ENCODE data around the gene GRK5.
"Not testable (repeated sequence)": the region's sequence is repeated elsewhere in the genome, so short reads cannot be mapped to it uniquely, and the experiment has no call there.

GRK5 gene

GRCh38 chr10:119252051-119252465 lies 44.7 kb downstream of the GRK5 start:
- DNase-seq = no peak

- no peak for DNase-seq
Observed at GRCh38 chr10:119252470-119253151, 45.2 kb downstream of the GRK5 start.

- DNase-seq = no peak
Observed at GRCh38 chr10:119253433-119254174, 46.2 kb downstream of the GRK5 start.

GRCh38 chr10:119254335-119254734 lies 47.0 kb downstream of the GRK5 start:
- DNase-seq = no peak

GRCh38 chr10:119256030-119256429 lies 48.7 kb downstream of the GRK5 start:
- no peak for DNase-seq

GRCh38 chr10:119256897-119257296 lies 49.5 kb downstream of the GRK5 start:
- no peak for DNase-seq

- DNase-seq = no peak
Observed at GRCh38 chr10:119257899-119258419, 50.6 kb downstream of the GRK5 start.

GRCh38 chr10:119259345-119259744 lies 52.0 kb downstream of the GRK5 start:
- DNase-seq = no peak

- DNase-seq = not testable (repeated sequence)
Observed at GRCh38 chr10:119261016-119261415, 53.6 kb downstream of the GRK5 start.

GRCh38 chr10:119263951-119264617 lies 56.7 kb downstream of the GRK5 start:
- DNase-seq = no peak

GRCh38 chr10:119265691-119266090 lies 58.3 kb downstream of the GRK5 start:
- no peak for DNase-seq

GRCh38 chr10:119267384-119267783 lies 60.0 kb downstream of the GRK5 start:
- DNase-seq = no peak

- DNase-seq = no peak
Observed at GRCh38 chr10:119268428-119268827, 61.1 kb downstream of the GRK5 start.

GRCh38 chr10:119268871-119269506 lies 61.6 kb downstream of the GRK5 start:
- DNase-seq = peak; percentile 92

GRCh38 chr10:119269737-119270136 lies 62.4 kb downstream of the GRK5 start:
- DNase-seq = no peak

- peak; percentile 69 for DNase-seq
Observed at GRCh38 chr10:119270762-119271366, 63.5 kb downstream of the GRK5 start.

- DNase-seq = not testable (repeated sequence)
Observed at GRCh38 chr10:119272338-119272734, 65.0 kb downstream of the GRK5 start.

GRCh38 chr10:119272736-119273135 lies 65.4 kb downstream of the GRK5 start:
- DNase-seq = no peak

GRCh38 chr10:119273413-119273812 lies 66.0 kb downstream of the GRK5 start:
- no peak for DNase-seq

- no peak for DNase-seq
Observed at GRCh38 chr10:119274519-119275045, 67.2 kb downstream of the GRK5 start.

GRCh38 chr10:119275085-119275484 lies 67.7 kb downstream of the GRK5 start:
- no peak for DNase-seq

- not testable (repeated sequence) for DNase-seq
Observed at GRCh38 chr10:119276194-119276593, 68.8 kb downstream of the GRK5 start.
